G401.6 (cell line): ENCODE measurements around the gene NCK2.
"Not testable (repeated sequence)": the region's sequence is repeated elsewhere in the genome, so short reads cannot be mapped to it uniquely, and the experiment has no call there.

Experiments used
- FAIRE-seq: peaks from 2 replicates; lab custom pipeline; 2012; peaks lifted over from hg19 to GRCh38; lab: Jason Lieb, UNC

NCK2 gene

GRCh38 chr2:105894327-105894944 is 149.7 kb downstream of the NCK2 start:
- no peak for FAIRE-seq

GRCh38 chr2:105895990-105896764 is 151.5 kb downstream of the NCK2 start:
- no peak for FAIRE-seq

GRCh38 chr2:105896765-105897163 is 152.1 kb downstream of the NCK2 start:
- FAIRE-seq, result no peak

GRCh38 chr2:105897694-105898093 is 153.0 kb downstream of the NCK2 start:
- not testable (repeated sequence) for FAIRE-seq

DNA sequence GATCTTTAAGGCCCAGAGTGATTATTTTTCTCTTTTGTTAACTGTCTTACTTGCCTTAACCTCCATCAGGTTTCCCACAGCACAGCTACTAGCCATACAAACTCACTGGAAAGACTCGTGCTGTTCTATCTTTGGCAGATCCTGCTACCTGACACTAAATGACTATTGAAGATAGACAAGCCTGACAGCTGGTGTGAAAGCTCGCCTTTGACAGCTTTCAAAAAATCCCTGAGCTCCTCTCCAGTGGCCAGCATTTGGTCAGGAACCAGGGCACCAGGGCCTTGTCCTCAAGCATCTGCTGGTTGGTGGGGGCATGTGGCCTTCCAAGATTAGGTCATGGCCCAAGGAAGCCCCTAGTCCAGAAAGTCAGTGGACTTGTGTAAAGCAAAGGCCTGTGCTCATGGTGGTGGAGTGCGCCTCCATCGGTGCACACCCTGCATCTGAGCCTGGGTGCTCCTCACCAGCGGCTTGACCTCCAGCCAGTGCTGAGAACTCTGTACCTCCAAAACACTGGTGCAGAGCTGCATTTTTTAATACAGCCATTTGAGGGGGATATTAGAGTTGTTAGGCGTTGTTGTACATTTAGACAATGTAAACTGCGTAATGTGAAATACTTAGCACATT is 158.5 kb downstream of the NCK2 start:
- FAIRE-seq, result no peak

- FAIRE-seq, result no peak
These were observed 160.2 kb downstream of the NCK2 start for GRCh38 chr2:105904938-105905337.

GRCh38 chr2:105906481-105906880 is 161.8 kb downstream of the NCK2 start:
- FAIRE-seq, result no peak

- no peak for FAIRE-seq
These were observed 162.5 kb downstream of the NCK2 start for GRCh38 chr2:105907184-105907583.

DNA sequence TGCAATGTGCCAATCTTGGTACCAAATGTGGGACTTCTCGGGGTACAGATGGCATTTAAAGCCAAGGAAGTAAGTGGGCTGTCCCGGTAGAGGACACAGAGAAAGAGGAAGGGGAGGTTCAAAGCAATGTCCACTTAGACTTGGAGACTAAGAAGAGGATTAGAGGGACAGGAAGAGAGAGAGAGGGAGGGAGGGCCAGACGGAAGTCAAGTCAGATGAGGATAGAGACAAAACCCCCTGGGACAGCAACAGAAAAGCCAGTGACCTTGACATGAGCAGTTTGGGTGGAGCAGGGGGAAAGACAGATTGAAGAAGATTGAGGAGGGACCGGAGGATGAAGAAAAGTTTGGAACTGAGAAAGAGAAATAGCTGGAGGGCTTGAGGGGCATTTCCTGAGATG is 164.5 kb downstream of the NCK2 start:
- FAIRE-seq, result no peak

DNA sequence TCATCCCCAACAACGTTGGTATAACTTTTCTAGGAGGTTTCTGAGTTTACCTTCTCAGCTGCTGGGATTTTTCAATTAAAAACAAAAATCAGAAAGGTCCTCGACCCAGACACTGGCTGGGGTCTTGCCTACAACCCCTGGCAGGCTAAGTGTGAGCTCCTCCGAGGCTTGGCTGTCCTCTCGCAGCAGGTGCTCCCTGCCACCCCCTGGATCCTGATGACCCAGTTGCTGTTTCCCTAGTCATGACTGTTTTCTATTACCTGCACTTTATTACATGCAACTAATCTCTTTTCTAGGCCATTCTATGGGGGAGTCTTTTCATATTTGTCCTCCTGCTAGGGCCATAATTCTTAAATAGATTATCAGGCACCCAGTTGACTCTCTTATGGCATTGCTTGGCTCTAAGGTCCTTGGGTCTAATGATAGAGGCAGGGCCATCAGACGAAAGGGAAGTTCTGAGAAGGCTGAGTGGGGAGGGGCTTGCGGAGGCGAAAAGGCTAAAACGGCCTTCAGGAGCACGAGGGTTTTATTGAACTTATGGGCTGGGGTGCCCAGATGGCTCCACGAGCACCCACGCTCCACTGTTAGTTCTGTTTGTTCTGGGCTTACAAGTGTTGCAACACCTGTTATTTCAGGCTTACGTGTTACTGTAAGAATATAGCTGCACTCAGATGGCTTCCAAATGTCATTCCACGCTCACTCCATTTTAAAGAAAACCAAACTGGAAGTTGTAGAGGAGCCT is 166.0 kb downstream of the NCK2 start:
- FAIRE-seq, result no peak

GRCh38 chr2:105911425-105911824 is 166.7 kb downstream of the NCK2 start:
- FAIRE-seq, result no peak

- FAIRE-seq, result no peak
These were observed 167.4 kb downstream of the NCK2 start for GRCh38 chr2:105912081-105912480.

DNA sequence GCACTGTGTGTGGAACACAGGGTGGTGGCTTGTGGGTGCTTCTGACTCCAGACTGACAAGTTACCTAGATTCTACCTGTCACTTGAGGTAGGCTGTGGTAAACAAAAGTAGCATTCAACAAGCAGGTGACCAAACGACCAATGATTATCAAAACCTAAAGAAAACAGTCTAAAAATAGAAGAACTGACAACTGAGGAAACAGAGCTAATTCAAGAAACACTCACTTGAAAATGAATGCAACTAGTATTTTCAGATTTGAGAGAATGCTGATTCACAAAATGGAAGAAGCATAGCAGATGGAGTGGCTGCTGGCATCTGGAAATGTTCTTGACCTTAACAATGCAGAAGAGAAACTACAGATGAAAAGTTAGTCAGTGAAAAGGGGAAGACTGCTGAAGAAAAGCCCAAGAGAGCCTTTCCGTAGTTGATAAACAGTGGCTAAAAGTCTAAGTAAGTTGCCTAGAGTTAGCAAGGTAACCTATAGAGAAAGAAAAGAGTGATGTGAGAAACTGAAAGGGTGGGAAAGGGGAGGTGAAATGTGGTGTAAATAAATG is 170.4 kb downstream of the NCK2 start:
- no peak for FAIRE-seq

DNA sequence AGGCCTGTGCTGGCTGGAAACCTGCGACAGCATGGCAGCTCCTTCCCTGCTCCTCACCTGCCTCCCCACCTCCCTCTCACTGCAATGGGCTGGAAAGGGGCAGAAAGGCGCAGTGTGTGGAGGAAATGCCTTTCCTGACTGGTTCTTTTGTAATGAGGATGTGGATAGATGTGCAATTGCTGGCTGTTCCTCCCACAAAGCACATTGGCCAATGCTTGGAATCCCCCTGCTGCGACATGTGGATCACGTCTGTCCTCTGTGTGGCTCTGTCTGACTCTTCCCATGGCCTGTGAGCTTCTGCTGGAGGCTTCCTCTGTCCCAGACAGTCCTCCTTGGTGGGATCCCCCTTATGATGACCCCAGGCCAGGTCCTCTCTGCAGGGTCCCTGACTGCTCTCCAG is 172.5 kb downstream of the NCK2 start:
- no peak for FAIRE-seq

DNA sequence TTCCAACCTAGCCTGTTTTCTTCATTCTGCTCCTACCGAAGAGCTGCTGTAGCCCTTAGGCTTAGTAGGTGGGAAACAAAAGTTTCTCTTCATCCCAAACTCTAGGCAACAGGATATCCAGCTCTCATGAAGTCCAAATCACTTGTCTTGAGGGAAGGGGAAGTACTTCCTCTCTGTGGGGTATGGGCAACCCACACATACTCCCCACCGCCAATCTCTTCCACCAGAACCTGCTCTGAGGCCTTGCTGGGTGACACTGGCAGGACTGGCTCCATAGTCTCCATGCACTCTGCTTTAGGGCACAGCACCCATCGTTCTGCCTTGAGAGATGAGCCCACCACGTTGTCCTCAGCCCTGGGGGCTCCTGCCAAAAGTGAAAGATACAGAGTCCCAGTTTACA is 173.0 kb downstream of the NCK2 start:
- FAIRE-seq, result no peak

- no peak for FAIRE-seq
These were observed 174.6 kb downstream of the NCK2 start for GRCh38 chr2:105919191-105919811.

DNA sequence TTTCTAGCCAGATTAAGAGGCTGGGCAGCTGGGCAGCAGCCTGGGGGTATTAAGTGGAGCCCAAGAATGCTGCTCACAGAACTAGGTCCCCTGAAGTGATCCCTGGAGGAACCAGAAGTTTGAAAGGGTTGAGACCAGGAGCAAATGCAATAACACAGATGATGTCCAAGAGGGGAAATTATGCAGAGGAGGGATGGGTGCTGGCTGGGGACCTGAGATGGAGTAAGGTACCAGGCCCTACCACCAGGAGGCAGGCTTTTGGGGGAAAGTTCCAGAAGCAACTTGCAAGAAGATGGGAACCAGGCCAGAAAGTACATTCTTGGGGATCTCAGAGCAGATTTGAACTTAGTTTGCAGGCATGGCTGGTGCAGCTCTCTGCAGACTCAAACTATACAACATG is 175.1 kb downstream of the NCK2 start:
- FAIRE-seq, result no peak

DNA sequence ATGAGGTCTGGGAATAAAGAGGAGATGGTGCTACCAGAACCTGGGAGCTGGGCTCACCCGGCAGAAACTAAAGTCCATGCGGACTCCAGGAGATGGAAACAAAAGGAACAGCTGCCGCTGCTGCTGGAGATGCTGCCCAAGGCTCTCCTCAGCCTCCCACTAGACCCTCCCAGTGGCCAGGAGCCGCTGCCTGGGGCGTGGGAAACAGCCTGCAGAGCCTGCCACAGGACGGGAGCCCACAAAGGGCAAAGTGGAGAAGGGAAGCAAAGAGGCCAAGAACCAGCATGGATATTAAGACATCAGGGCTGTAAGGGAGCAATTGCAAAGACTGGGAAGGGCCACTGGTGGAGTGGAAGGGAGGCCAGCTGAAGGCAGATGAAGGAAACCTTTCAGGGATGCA is 179.6 kb downstream of the NCK2 start:
- no peak for FAIRE-seq

- FAIRE-seq, result no peak
These were observed 180.2 kb downstream of the NCK2 start for GRCh38 chr2:105924932-105925331.

DNA sequence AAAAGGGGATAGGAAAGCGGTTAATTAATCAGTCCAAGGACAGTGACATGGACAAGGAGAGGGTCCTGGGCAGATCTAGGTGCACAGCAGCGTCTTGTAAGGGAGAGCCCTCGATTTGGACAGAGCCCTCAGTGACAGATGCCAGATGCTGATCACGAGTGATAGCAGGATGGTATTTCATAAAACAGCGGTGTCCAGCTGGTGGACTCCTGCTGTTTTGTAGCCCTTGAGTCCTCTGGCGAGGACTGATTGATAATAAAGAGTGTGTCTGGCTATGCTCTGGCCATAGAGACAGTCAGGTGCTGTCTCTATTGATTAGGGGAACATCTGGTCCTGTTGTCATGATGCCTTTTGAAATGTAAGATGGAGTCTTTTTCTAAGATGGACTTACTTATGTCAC is 180.7 kb downstream of the NCK2 start:
- no peak for FAIRE-seq

GRCh38 chr2:105926960-105927678 is 182.4 kb downstream of the NCK2 start:
- no peak for FAIRE-seq
